BLaER1 (cell line): ENCODE results near the gene RNF19B.
"Not testable (repeated sequence)": the region's sequence is repeated elsewhere in the genome, so short reads cannot be mapped to it uniquely, and the experiment has no call there.

Experiments
- H3K27ac ChIP-seq: shearing (Covaris generic); formaldehyde crosslinking; 2 replicates; pipeline ENCODE4 v1.8.1; 2022
- H3K27me3 ChIP-seq: shearing (Covaris generic); formaldehyde crosslinking; 2 replicates; pipeline ENCODE4 v1.8.1; 2022
- H3K36me3 ChIP-seq: shearing (Covaris generic); formaldehyde crosslinking; 2 replicates; pipeline ENCODE4 v1.8.1; 2022
- H3K4me1 ChIP-seq: shearing (Covaris generic); formaldehyde crosslinking; 2 replicates; pipeline ENCODE4 v1.8.1; 2022
- H3K4me2 ChIP-seq: shearing (Covaris generic); formaldehyde crosslinking; 2 replicates; pipeline ENCODE4 v1.8.1; 2022
- H3K4me3 ChIP-seq: shearing (Covaris generic); formaldehyde crosslinking; 2 replicates; pipeline ENCODE4 v1.8.1; 2022
- H3K9ac ChIP-seq: shearing (Covaris generic); formaldehyde crosslinking; 2 replicates; pipeline ENCODE4 v1.8.1; 2022
- H3K9me3 ChIP-seq: shearing (Covaris generic); formaldehyde crosslinking; 2 replicates; pipeline ENCODE4 v1.8.1; 2022
- H4K20me1 ChIP-seq: shearing (Covaris generic); formaldehyde crosslinking; 2 replicates; pipeline ENCODE4 v1.8.1; 2022
- Cebpa-rat ChIP-seq: shearing (Covaris generic); IDR thresholded peaks from 2 replicates; pipeline ENCODE4 v1.8.1; 2022

RNF19B gene

DNA sequence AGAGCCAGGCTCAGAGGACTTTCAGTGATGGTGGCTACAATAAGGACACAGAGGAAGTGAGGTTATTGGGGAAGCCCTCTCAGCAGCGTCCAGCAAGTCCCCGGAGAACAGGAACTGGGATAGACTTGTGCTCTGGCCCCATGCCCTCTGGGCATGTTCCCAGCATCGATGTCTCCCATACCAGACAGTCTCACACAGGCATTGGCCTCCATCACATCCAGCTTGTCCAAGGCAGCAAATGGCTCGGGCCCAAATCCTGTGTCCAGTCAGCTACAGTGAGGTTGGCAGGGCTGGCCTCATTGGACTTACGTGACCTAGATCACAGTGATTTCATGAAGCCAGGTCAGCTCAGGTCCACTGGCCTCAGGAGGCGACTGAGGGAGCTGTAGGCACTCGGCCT, 43.8 kb downstream of the RNF19B start:
- no peaks in the 10 kb centered on the region for H3K9me3 ChIP-seq
- H3K4me1 ChIP-seq, result peaks cover 6% of the 10 kb centered on the region
- no peak for TF ChIP-seq Cebpa-rat
- H3K4me3 ChIP-seq, result no peak overlapping the region
- no peak overlapping the region for H3K4me2 ChIP-seq
- H3K36me3 ChIP-seq, result no peaks in the 10 kb centered on the region
- H3K27me3 ChIP-seq, result peaks cover 32% of the 10 kb centered on the region
- H3K9ac ChIP-seq, result no peak overlapping the region
- peaks cover 12% of the 10 kb centered on the region; the same call in 1 of the 2 replicates for H4K20me1 ChIP-seq
- H3K27ac ChIP-seq, result no peak overlapping the region

DNA sequence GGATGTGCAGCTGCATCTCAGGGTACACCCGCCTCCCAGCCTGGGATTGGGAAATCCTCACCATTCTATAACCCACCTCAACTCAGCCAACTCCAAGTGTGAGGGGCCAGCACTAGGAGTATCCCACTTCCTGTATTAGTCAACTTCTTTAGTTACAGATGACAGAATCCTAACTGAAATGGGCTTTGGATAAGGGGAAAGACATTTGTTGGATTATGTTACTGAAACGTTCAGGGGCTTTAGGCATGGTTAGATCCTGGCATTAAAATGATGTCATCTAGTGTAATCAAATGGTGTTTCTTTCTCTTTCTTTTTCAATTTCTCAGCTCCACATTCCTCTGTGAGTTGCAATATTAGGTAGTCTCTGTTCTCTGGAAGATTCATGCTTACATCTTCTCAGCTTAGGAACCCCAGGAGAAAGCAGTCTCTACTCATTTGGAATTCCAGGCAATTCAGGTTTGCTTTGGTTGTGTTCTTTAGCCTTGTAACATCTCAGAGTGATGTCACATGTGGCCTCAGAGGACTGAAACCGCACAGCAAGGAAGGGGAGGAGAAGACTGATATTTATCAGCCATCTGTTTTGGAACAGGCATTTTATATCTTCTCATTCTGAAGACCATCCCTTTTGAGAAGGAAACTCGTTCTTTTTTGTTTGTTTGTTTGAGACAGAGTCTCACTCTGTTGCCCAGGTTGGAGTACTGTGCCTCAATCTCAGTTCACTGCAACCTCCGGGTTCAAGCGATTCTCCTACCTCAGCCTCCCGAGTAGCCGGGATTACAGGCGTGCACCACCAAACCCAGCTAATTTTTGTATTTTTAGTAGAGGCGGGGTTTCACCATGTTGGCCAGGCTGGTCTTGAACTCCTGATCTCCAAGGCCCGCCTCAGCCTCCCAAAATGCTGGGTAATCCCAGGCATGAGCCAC, 44.5 kb downstream of the RNF19B start:
- H3K4me3 ChIP-seq, result no peak overlapping the region
- no peaks in the 10 kb centered on the region for H3K9me3 ChIP-seq
- H4K20me1 ChIP-seq, result peaks cover 6% of the 10 kb centered on the region; the same call in 1 of the 2 replicates
- no peak overlapping the region for H3K4me2 ChIP-seq
- H3K27ac ChIP-seq, result no peak overlapping the region
- H3K36me3 ChIP-seq, result no peaks in the 10 kb centered on the region
- H3K27me3 ChIP-seq, result peaks cover 24% of the 10 kb centered on the region
- no peak for TF ChIP-seq Cebpa-rat
- H3K4me1 ChIP-seq, result peaks cover 6% of the 10 kb centered on the region
- H3K9ac ChIP-seq, result no peak overlapping the region

DNA sequence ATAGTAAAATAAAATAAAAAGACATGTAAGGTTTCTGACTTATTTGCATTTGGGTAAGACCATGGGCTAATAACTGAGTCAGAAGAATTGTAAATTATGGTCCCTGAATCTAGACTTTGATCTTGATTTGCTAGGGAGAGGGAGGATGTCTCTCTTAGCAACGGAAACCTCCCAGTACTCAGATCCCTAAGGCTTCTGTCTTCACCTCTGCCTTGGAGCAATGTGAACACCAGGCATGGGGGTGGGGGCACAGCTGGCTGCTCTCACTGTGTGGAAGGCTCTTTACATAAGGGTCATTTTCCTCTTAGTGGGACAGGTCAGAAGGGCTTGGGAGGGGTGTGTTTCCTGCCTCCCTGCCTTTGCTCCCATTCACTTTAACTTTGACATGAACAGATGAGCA, 46.4 kb downstream of the RNF19B start:
- Histone ChIP-seq H3K27ac (no peak overlapping the region), H4K20me1 (no peaks in the 10 kb centered on the region), H3K4me3 (no peak overlapping the region), H3K9ac (no peak overlapping the region), H3K27me3 (peaks cover 5% of the 10 kb centered on the region), H3K9me3 (no peaks in the 10 kb centered on the region), H3K36me3 (no peaks in the 10 kb centered on the region), H3K4me1 (peaks cover 6% of the 10 kb centered on the region), H3K4me2 (no peak overlapping the region)
- TF ChIP-seq Cebpa-rat, result no peak

DNA sequence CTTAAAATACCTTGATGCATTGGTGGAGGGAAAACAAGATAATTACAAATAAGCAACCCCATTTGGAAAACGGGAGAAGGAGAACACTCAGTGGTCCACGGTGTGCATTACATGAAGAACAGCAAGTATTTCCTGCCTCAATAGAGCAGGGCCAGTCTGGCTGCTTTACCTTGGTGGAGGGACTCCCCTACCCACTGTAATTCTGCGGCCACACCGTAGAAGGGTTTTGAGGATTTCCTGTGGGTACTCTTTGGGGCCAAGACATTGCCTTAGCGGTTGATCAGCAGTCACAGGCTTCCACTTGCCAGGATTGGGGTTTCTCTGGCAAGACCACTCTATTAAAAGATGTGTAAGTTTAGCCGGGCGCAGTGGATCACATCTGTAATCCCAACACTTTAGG, 47.1 kb downstream of the RNF19B start:
- Histone ChIP-seq H3K4me2 (peak overlapping the region; percentile 0; the same call in 1 of the 2 replicates), H3K9me3 (no peaks in the 10 kb centered on the region), H3K9ac (no peak overlapping the region), H3K36me3 (no peaks in the 10 kb centered on the region), H3K27ac (no peak overlapping the region), H4K20me1 (no peaks in the 10 kb centered on the region), H3K4me3 (no peak overlapping the region), H3K27me3 (no peaks in the 10 kb centered on the region), H3K4me1 (peaks cover 6% of the 10 kb centered on the region)
- no peak for TF ChIP-seq Cebpa-rat

DNA sequence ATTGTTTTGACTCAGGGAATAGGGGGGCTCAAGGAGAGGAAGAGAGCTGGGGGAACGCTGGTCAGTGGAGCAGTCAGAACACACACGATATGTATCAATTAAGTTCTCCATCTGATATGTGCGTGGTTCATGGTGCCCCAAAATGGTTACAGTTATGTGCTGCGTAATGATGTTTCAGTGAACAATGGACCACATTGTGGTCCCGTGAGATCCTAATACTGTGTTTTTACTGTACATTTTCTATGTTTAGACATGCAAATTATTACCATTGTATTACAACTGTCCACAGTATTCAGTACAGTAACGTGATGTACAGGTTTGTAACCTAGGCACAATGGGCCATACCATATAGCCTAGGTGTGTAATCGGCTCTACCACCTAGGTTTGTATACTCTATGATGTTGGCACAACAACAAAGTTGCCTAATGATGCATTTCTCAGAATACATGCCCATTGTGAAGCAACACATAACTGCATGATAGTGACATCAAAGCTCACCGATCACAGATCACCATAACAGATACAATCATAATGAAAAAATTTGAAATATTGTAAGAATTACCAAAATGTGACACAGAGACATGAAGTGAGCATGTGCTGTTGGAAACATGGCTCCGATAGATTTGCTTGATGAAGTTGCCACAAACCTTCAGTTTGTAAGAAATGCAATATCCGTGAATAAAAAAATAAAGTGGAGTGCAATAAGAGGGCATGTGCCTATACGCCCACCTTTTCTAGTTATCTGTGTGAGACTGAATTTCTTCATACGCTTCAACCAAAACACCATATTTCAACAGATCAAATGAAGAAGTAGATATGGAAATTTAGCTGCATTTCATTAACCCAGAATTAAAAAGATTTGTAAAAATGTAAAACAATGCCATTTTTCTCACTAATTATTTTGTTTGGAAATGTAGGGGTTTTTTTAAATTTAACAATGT, 48.6 kb downstream of the RNF19B start:
- H3K4me3 ChIP-seq, result no peak overlapping the region
- no peaks in the 10 kb centered on the region for H3K9me3 ChIP-seq
- H3K4me1 ChIP-seq, result peaks cover 6% of the 10 kb centered on the region
- no peak overlapping the region for H3K4me2 ChIP-seq
- H3K27me3 ChIP-seq, result no peaks in the 10 kb centered on the region
- H3K9ac ChIP-seq, result no peak overlapping the region
- no peak overlapping the region for H3K27ac ChIP-seq
- no peaks in the 10 kb centered on the region for H3K36me3 ChIP-seq
- H4K20me1 ChIP-seq, result no peaks in the 10 kb centered on the region
- no peak for TF ChIP-seq Cebpa-rat

DNA sequence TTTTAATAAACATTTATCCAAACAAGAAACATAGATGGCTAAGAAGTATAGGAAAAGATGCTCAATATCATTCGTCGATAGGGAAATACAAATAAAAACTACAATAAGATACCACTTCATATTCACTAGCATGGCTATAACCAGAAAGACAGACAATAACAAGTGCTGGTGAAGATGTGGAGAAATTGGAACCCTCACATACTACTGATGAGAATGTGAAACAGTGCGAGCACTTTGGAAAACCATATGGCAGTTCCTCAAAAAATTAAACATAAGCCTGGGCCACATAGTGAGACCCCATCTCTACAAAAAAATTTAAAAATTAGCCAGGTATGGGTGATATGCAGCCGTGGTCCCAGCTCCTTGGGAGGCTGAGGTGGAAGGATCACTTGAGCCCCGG, 54.3 kb downstream of the RNF19B start:
- H3K9me3 ChIP-seq, result peaks cover 8% of the 10 kb centered on the region; the same call in 1 of the 2 replicates
- no peak overlapping the region for H3K4me2 ChIP-seq
- TF ChIP-seq Cebpa-rat, result no peak
- no peak overlapping the region for H3K4me3 ChIP-seq
- H3K27me3 ChIP-seq, result no peaks in the 10 kb centered on the region
- no peaks in the 10 kb centered on the region for H3K36me3 ChIP-seq
- H3K9ac ChIP-seq, result no peak overlapping the region
- H3K27ac ChIP-seq, result no peak overlapping the region
- no peaks in the 10 kb centered on the region for H3K4me1 ChIP-seq
- no peaks in the 10 kb centered on the region for H4K20me1 ChIP-seq

DNA sequence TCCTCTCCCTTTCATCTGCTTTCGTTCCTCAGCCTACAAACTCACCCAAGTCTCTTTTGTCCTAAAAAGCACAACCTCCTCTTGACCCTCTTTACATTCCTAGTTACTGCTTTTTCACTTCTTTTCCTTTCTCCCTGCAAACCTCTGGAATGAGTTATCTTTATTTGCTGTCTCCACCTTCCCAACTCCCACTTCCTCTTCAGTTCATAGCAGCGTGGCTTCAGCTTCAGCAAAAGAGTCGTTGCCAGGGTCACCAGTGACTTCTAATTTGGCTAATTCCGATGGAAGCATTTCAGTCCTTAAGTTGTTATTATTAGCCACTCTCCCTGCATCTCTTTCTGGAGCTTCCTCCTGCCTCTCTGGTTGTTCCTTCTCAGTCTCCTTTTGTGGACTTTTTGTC, 57.2 kb downstream of the RNF19B start:
- Histone ChIP-seq H3K9ac (no peak overlapping the region), H3K9me3 (peaks cover 8% of the 10 kb centered on the region; the same call in 1 of the 2 replicates), H3K4me2 (no peak overlapping the region), H3K4me1 (peaks cover 5% of the 10 kb centered on the region; the same call in 1 of the 2 replicates), H3K27ac (no peak overlapping the region), H3K36me3 (no peaks in the 10 kb centered on the region), H3K4me3 (no peak overlapping the region), H4K20me1 (no peaks in the 10 kb centered on the region), H3K27me3 (no peaks in the 10 kb centered on the region)
- TF ChIP-seq Cebpa-rat, result no peak

DNA sequence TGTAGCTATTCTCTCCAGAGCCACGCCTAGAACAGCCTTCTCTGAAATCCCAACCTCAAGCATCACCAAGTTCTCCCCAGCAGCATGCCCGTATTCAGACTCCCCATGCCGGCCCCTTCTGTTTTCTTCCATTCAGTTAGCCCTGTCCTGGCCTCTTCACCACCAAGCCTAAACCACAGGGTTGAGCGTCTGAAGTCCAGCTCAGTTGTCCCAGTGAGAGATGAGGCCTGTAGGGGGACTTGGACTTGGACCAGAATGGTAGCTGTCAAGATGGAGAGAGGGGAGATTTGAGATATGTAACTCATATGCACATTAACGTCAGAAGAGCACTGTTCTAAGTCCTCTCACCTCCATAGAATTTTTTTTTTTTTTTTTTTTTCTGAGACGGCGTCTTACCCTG, 58.0 kb downstream of the RNF19B start:
- Histone ChIP-seq H3K4me3 (no peak overlapping the region), H3K4me1 (peaks cover 5% of the 10 kb centered on the region; the same call in 1 of the 2 replicates), H3K4me2 (no peak overlapping the region), H3K27me3 (no peaks in the 10 kb centered on the region), H4K20me1 (no peaks in the 10 kb centered on the region), H3K9me3 (peaks cover 8% of the 10 kb centered on the region; the same call in 1 of the 2 replicates), H3K36me3 (no peaks in the 10 kb centered on the region), H3K9ac (no peak overlapping the region), H3K27ac (no peak overlapping the region)
- no peak for TF ChIP-seq Cebpa-rat

DNA sequence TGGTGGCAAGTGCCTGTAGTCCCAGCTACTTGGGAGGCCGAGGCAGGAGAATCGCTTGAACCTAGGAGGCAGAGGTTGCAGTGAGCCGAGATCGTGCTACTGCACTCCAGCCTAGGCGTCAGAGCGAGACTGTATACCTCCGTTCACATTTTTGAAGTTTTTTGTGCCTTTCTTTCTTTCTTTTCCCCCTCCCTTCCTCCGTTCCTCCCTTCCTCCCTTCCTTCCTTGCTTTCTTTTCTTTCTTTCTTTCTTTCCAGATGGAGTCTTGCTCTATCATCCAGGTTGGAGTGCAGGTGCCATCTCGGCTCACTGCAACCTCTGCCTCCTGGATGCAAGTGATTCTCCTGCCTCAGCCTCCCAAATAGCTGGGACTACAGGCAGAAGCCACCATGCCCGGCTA, 59.0 kb downstream of the RNF19B start:
- H3K9ac ChIP-seq, H4K20me1 ChIP-seq, H3K4me3 ChIP-seq, H3K4me2 ChIP-seq, H3K9me3 ChIP-seq, H3K4me1 ChIP-seq, H3K36me3 ChIP-seq, H3K27me3 ChIP-seq, H3K27ac ChIP-seq: not testable (repeated sequence)

DNA sequence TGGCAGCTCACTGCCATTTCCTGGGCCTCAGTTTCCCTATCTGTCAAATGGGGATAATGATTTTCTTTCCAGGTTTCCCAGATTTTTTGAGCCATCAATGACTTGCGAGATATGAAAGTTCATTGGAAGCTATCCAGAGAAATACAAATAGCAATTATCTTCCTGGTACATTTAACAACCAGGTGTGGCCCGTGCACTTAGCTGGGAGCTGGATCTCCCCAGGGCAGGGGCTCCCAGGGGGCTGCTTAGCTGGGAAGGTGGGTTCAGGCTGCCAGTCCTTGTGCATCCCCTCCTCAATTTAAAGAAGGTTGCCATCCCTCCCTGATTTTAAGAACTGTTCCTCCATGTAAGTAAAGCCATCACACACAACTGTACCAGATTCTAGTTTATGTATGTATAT, 59.8 kb downstream of the RNF19B start:
- no peak for TF ChIP-seq Cebpa-rat
- Histone ChIP-seq H3K4me2 (no peak overlapping the region), H3K4me3 (no peak overlapping the region), H3K9ac (no peak overlapping the region), H3K27me3 (no peaks in the 10 kb centered on the region), H3K4me1 (peaks cover 16% of the 10 kb centered on the region), H4K20me1 (no peaks in the 10 kb centered on the region), H3K9me3 (no peaks in the 10 kb centered on the region), H3K27ac (no peak overlapping the region), H3K36me3 (no peaks in the 10 kb centered on the region)
